Measurements from ENCODE around the gene TCF19. TPM values are rescaled to one million over a fixed set of nuclear protein-coding genes. Genes with fewer than 3 reads are reported as not detected.
A peak's percentile ranks its signal among the peaks of the same experiment; 100 is the strongest.

TCF19 gene
- total and polyA plus RNA-seq, 2 experiments from 2014 or later: 8.3 to 11.1 TPM

- peak overlapping the region; percentile 75 for H3K4me3 ChIP-seq
- Mint-ChIP-seq H3K27me3 (ENCODE audit: insufficient read depth, low read depth, poor library complexity) (peaks cover 19% of the 10 kb centered on the region), H3K4me3 (peak overlapping the region; percentile 88), H3K4me1 (peaks cover 48% of the 10 kb centered on the region), H3K27ac (peak overlapping the region; percentile 30; the same call in 1 of the 2 replicates), H3K36me3 (ENCODE audit: low read depth) (peaks cover 59% of the 10 kb centered on the region), H3K9me3 (no peaks in the 10 kb centered on the region)
- ATAC-seq (peak; percentile 52), DNase-seq (ENCODE audit: low spot score) (peak; percentile 82)
- peaks cover 47% of the 10 kb centered on the region for H3F3A ChIP-seq (replicated peaks; ENCODE audit: low read depth)
- H3K27me3 ChIP-seq (ENCODE audit: insufficient read depth): 0 out of 2 replicates have a peak, but pooled peaks cover 2% of the 10 kb centered on the region
- H3K36me3 ChIP-seq (ENCODE audit: insufficient read depth): peaks cover 14% of the 10 kb centered on the region
- peaks cover 16% of the 10 kb centered on the region for H4K20me1 ChIP-seq (replicated peaks; ENCODE audit: insufficient read depth)
- peak overlapping the region; percentile 100 for H3K4me2 ChIP-seq
- peak overlapping the region; percentile 79; the same call in 1 of the 2 replicates for H3K27ac ChIP-seq (ENCODE audit: low read depth)
- 0 out of 2 replicates have a peak, but pooled peaks cover 16% of the 10 kb centered on the region for H3K79me2 ChIP-seq (replicated peaks; ENCODE audit: insufficient read depth)
- H3K4me1 ChIP-seq (ENCODE audit: insufficient read depth): peaks cover 47% of the 10 kb centered on the region
- peak overlapping the region; percentile 87; the same call in 1 of the 2 replicates for H2AFZ ChIP-seq
- no peaks in the 10 kb centered on the region for H3K9me2 ChIP-seq (ENCODE audit: insufficient read depth)
- TF ChIP-seq, protein P1, sequence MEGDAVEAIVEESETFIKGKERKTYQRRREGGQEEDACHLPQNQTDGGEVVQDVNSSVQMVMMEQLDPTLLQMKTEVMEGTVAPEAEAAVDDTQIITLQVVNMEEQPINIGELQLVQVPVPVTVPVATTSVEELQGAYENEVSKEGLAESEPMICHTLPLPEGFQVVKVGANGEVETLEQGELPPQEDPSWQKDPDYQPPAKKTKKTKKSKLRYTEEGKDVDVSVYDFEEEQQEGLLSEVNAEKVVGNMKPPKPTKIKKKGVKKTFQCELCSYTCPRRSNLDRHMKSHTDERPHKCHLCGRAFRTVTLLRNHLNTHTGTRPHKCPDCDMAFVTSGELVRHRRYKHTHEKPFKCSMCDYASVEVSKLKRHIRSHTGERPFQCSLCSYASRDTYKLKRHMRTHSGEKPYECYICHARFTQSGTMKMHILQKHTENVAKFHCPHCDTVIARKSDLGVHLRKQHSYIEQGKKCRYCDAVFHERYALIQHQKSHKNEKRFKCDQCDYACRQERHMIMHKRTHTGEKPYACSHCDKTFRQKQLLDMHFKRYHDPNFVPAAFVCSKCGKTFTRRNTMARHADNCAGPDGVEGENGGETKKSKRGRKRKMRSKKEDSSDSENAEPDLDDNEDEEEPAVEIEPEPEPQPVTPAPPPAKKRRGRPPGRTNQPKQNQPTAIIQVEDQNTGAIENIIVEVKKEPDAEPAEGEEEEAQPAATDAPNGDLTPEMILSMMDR (conservative IDR thresholded peaks at IDR 0.05; ENCODE audit: low read depth in 2 of 2): peak; percentile 22 to 43
- TF ChIP-seq, protein P2, sequence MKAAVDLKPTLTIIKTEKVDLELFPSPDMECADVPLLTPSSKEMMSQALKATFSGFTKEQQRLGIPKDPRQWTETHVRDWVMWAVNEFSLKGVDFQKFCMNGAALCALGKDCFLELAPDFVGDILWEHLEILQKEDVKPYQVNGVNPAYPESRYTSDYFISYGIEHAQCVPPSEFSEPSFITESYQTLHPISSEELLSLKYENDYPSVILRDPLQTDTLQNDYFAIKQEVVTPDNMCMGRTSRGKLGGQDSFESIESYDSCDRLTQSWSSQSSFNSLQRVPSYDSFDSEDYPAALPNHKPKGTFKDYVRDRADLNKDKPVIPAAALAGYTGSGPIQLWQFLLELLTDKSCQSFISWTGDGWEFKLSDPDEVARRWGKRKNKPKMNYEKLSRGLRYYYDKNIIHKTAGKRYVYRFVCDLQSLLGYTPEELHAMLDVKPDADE (IDR thresholded peaks at IDR 0.05): no peak
- peak; percentile 57; the same call in 1 of the 2 replicates for TF ChIP-seq POLR2AphosphoS5 (IDR thresholded peaks at IDR 0.05; ENCODE audit: low read depth)
- TF ChIP-seq CREB1 (CRISPR knock-in tag; IDR thresholded peaks at IDR 0.05; ENCODE audit: low read depth): 0 out of 2 replicates have a peak, but pooled peaks have one; percentile 4
Observed at GRCh38 chr6:31158863-31159855, 770 bp downstream of the TCF19 start.

DNA sequence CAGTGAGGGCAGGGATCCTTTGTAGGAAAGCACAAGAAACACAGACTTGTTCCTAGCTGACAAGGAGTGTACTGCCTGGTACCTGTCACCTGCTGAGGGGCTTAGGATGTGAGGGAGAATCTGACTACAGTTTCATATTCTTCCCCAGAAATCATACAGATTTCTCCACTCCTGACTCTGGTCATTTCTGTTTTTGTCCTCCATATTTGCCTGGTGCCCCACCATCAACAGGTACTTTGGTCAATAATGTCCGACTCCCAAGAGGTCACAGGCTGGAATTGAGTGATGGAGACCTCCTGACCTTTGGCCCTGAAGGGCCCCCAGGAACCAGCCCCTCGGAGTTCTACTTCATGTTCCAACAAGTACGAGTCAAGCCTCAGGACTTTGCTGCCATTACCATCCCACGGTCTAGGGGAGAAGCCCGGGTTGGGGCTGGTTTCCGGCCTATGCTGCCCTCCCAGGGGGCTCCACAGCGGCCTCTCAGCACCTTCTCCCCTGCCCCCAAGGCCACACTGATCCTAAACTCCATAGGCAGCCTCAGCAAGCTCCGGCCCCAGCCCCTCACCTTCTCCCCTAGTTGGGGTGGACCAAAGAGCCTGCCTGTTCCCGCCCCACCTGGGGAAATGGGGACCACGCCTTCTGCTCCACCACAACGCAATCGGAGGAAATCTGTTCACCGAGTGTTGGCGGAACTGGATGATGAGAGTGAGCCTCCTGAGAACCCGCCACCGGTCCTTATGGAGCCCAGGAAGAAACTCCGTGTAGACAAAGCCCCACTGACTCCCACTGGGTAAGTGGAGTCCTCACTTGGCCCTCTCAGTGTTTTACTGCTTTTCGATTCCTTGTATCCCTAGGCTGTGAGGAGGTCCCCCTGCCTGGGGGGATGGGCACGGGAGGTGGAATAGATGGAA lies 3.1 kb downstream of the TCF19 start:
- Histone ChIP-seq H4K20me1 (replicated peaks; ENCODE audit: insufficient read depth) (peaks cover 32% of the 10 kb centered on the region), H3K4me2 (no peak overlapping the region; the same call in 1 of the 2 replicates), H3K4me3 (no peak overlapping the region), H2AFZ (no peak overlapping the region), H3K27ac (ENCODE audit: low read depth) (peak overlapping the region; percentile 83; the same call in 1 of the 2 replicates), H3K36me3 (ENCODE audit: insufficient read depth) (peaks cover 32% of the 10 kb centered on the region), H3F3A (replicated peaks; ENCODE audit: low read depth) (peaks cover 61% of the 10 kb centered on the region), H3K4me1 (ENCODE audit: insufficient read depth) (peaks cover 61% of the 10 kb centered on the region), H3K79me2 (replicated peaks; ENCODE audit: insufficient read depth) (peaks cover 33% of the 10 kb centered on the region), H3K9me2 (ENCODE audit: insufficient read depth) (no peaks in the 10 kb centered on the region), H3K27me3 (ENCODE audit: insufficient read depth) (0 out of 2 replicates have a peak, but pooled peaks cover 2% of the 10 kb centered on the region)
- Mint-ChIP-seq H3K4me3 (peak overlapping the region; percentile 33; the same call in 2 of the 3 replicates), H3K27ac (peak overlapping the region; percentile 78), H3K36me3 (ENCODE audit: low read depth) (peaks cover 62% of the 10 kb centered on the region), H3K27me3 (ENCODE audit: insufficient read depth, low read depth, poor library complexity) (peaks cover 19% of the 10 kb centered on the region), H3K4me1 (peaks cover 67% of the 10 kb centered on the region), H3K9me3 (no peaks in the 10 kb centered on the region)
- DNase-seq (ENCODE audit: low spot score) (no peak), ATAC-seq (no peak)
- TF ChIP-seq POLR2AphosphoS5 (IDR thresholded peaks at IDR 0.05; ENCODE audit: low read depth) (no peak), REST (IDR thresholded peaks at IDR 0.05; ENCODE audit: unreplicated experiment) (no peak), EZH2phosphoT487 (IDR thresholded peaks at IDR 0.05; ENCODE audit: unreplicated experiment) (no peak), ZNF331 (CRISPR knock-in tag; IDR thresholded peaks at IDR 0.05; ENCODE audit: low read depth) (no peak), JUNB (IDR thresholded peaks at IDR 0.05; ENCODE audit: unreplicated experiment) (no peak), CREB1 (CRISPR knock-in tag; IDR thresholded peaks at IDR 0.05; ENCODE audit: low read depth) (no peak)
- TF ChIP-seq, protein P1 (conservative IDR thresholded peaks at IDR 0.05; ENCODE audit: low read depth in 2 of 2): no peak
- TF ChIP-seq, protein P2 (IDR thresholded peaks at IDR 0.05): no peak

All from GM23338 (cell line).